ENCODE measurements around the gene HPS3. TPM values are rescaled to one million over a fixed set of nuclear protein-coding genes. Genes with fewer than 3 reads are reported as not detected.
"Not testable (repeated sequence)": the region's sequence is repeated elsewhere in the genome, so short reads cannot be mapped to it uniquely, and the experiment has no call there.

The HPS3 gene
- total RNA-seq (2014; rRNA removed; shearing (Covaris generic)), result 55.7 and 62.2 TPM in 2 replicates

- DNase-seq (ENCODE audit: low read depth), result peak; percentile 94
Measured at GRCh38 chr3:149129326-149130205, at the start of gene HPS3. HPS3 (plus strand) TSS chr3:149129638; CDS start chr3:149129724, 86 bp downstream.

- peak; percentile 8 for DNase-seq (ENCODE audit: low read depth)
Measured at GRCh38 chr3:149080011-149080698, 49.3 kb upstream of the HPS3 start.

GRCh38 chr3:149080699-149081091 is 48.7 kb upstream of the HPS3 start:
- DNase-seq (ENCODE audit: low read depth), result peak; percentile 12

GRCh38 chr3:149081772-149082171 is 47.7 kb upstream of the HPS3 start:
- DNase-seq (ENCODE audit: low read depth), result no peak

- peak; percentile 58 for DNase-seq (ENCODE audit: low read depth)
Measured at GRCh38 chr3:149085828-149086231, 43.6 kb upstream of the HPS3 start.

- DNase-seq (ENCODE audit: low read depth), result peak; percentile 100
Measured at GRCh38 chr3:149086232-149086988, 43.0 kb upstream of the HPS3 start, which contains the start of gene HLTF. HLTF (minus strand) TSS chr3:149086533; CDS start chr3:149086336, 197 bp downstream.

GRCh38 chr3:149087208-149087607 is 42.2 kb upstream of the HPS3 start:
- no peak for DNase-seq (ENCODE audit: low read depth)

GRCh38 chr3:149089395-149089794 is 40.0 kb upstream of the HPS3 start:
- no peak for DNase-seq (ENCODE audit: low read depth)

GRCh38 chr3:149090461-149090860 is 39.0 kb upstream of the HPS3 start:
- no peak for DNase-seq (ENCODE audit: low read depth)

- no peak for DNase-seq (ENCODE audit: low read depth)
Measured at GRCh38 chr3:149090907-149091306, 38.5 kb upstream of the HPS3 start.

- DNase-seq (ENCODE audit: low read depth), result no peak
Measured at GRCh38 chr3:149091983-149092382, 37.5 kb upstream of the HPS3 start.

- DNase-seq (ENCODE audit: low read depth), result no peak
Measured at GRCh38 chr3:149095487-149095886, 34.0 kb upstream of the HPS3 start.

GRCh38 chr3:149097987-149098386 is 31.5 kb upstream of the HPS3 start:
- not testable (repeated sequence) for DNase-seq (ENCODE audit: low read depth)

GRCh38 chr3:149101154-149101553 is 28.3 kb upstream of the HPS3 start:
- DNase-seq (ENCODE audit: low read depth), result no peak

- no peak for DNase-seq (ENCODE audit: low read depth)
Measured at GRCh38 chr3:149101641-149102040, 27.8 kb upstream of the HPS3 start.

- DNase-seq (ENCODE audit: low read depth), result no peak
Measured at GRCh38 chr3:149104484-149104883, 25.0 kb upstream of the HPS3 start.

- DNase-seq (ENCODE audit: low read depth), result no peak
Measured at GRCh38 chr3:149114458-149114857, 15.0 kb upstream of the HPS3 start.

GRCh38 chr3:149115114-149115513 is 14.3 kb upstream of the HPS3 start:
- DNase-seq (ENCODE audit: low read depth), result no peak

- no peak for DNase-seq (ENCODE audit: low read depth)
Measured at GRCh38 chr3:149118724-149119123, 10.7 kb upstream of the HPS3 start.

GRCh38 chr3:149119466-149119865 is 10.0 kb upstream of the HPS3 start:
- DNase-seq (ENCODE audit: low read depth), result no peak

- peak; percentile 77 for DNase-seq (ENCODE audit: low read depth)
Measured at GRCh38 chr3:149120051-149120972, 9.1 kb upstream of the HPS3 start.

Data from M059J (cell line).